Kasumi-1 (cell line): Measurements from ENCODE around the gene MMAB.
"Not testable (repeated sequence)": the region's sequence is repeated elsewhere in the genome, so short reads cannot be mapped to it uniquely, and the experiment has no call there.

Experiments
- DNase-seq, 2 experiments: peaks; one replicate each; lab custom pipeline; 2025; lab: John Stamatoyannopoulos, UW

Gene MMAB

DNA sequence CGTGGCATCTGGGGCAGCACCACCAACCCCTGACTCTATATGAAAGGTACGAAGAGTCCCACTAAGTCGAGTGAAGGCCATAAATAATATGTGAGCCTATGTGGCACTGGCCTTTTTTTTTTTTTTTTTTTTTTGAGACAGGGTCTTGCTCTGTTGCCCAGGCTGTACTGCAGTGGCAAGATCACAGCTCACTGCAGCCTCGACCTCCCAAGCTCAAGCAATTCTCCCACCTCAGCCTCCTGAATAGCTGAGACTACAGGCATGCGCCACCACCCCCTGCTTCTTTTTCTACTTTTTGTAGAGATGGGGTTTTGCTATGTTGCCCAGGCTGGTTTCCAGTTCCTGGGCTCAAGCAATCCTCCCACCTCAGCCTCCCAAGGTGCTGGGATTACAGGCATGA is 28.8 kb upstream of the MMAB start:
- DNase-seq = not testable (repeated sequence)

DNA sequence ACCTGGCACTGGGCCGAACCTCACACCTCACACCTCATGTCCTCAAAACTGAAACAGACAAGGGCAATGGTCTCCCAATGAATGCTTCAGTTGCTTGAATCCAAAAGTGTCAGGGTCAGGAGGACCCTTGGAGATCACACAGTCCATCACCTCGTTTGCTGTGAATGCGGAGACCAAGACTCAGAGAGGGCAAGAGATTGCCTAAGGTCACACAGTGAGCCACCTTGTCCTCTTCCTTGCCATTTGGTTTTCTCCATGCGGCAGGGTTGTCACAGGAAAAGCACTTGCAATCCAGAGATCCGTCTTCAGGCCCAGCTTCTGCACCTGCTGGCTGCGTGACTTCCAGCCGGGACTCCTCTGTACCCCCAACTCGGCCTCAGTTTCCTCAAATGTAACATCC is 28.3 kb upstream of the MMAB start:
- DNase-seq = no peak

DNA sequence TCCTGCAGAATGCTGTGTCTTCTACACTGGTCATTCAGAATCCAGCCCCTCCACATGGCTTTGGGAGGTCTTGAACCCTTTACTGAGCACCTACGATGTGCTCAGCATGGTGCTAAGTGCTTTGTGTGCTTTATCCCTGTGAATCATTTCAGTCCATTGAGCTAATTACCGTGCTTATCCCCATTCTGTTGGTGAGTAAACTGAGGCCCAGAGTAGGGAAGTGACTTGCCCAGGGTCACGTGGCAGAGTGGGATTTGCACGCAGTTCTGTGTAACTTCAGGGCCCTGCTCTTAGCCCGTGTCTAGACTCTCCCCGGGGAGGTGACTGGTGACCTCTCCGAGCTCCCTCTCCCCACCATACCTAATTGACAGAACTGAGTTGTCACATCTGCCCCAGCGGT is 27.7 kb upstream of the MMAB start:
- DNase-seq = no peak

DNA sequence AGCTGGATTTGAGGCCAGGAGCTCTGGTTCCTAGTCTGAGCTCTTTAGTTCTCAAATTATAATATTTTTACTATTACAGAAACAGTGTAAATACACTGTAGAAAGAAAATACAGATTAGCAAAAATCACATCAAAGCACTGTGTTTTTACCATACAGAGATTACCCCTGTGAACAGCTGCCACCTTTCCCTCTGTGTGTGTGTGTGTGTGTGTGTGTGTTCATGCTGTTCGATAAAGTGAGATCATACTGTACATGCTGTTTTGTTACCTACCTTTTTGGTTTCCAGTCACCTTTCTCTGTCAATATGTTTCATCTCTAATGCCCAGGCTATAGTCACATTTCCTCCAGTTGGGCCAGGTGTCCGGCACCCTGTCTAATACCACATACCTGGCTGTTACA is 27.2 kb upstream of the MMAB start:
- DNase-seq = no peak

DNA sequence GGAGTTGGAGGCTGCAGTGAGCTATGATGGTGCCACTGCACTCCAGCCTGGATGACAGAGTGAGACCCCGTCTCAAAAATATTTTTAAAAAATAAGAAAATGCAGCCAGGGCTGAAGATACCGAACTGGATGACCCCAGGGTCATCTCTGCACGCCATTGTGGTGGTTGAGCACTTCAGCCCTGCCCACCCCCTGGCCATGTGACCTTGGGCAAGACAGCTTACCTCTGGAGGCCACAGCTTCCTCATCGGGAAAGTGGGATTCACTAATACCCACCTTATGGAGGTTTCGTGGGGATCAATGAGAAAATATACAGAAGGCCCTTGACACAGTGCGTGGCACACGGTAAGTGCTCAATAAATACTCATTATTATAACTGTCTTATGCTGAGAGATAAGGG is 25.8 kb upstream of the MMAB start:
- no peak for DNase-seq

DNA sequence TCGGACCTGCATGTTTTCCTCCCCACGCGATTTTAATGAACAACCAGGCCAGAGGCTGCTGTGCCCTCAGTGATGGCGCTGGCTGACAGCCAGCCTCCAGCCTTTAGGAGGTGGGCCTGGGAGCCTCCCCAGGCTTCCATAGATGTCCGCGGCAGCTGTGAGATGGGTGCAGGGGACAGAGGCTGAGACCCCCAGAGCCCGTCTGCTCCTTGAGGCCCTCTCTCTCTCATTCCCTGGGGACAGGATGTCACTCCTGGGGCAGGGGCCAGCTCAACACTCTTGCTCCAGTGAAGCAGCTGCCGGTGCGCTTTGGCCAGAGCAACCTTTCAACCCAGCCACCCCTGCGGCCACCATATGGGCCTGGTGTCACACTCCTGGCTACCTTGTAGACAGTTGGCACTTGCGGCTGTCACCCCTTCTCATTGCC is 25.1 kb upstream of the MMAB start:
- DNase-seq = no peak

DNA sequence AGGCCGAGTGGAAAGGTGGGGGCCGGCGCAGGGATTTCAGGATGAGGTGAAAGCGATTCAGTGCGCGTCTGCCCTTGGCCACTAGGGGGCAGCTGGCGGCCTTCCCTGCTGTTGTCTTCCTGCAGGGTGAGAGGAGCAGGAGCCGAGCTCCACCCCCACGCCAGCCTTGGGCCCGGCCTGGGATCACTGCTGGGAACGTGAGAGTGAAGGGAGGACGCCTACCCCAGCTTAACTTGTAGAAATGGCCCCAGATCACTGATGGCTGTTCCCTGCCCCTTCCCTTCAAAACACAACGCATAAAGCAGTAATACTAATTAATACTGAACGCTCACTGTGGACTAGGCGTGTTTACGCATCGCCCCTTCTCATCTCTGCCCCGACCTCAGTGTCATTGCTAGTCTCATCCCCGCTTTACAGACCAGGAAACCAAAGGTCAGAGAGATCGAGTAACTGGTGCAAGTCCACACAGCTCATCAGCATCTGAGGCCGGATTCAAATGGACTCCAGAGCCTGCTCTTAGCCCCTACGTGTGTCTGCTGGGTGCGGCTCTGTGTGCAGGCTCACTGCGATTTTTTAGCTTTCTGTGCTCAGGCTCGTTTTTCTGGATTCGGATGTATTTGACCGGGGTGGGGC is 24.6 kb upstream of the MMAB start:
- peak; percentile 63 to 69 for DNase-seq

DNA sequence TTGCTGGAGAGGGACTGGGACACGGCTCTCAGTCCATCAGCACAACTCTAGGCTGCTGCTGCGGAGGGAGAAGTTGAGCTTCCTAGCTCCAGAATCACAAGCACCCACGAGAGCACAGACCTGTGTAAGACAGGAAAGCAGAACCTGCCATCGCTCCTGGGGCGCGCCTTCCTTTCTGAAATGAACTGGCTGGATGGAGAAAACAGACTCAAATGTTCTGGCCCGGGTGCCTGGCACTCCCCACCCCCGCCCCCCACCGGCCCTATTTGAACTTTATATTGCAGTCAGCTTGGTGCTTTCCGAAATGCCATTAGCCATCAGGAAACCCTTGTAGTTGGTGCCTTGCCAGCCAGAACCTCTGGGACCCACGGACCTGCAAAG is 24.1 kb upstream of the MMAB start:
- no peak for DNase-seq

DNA sequence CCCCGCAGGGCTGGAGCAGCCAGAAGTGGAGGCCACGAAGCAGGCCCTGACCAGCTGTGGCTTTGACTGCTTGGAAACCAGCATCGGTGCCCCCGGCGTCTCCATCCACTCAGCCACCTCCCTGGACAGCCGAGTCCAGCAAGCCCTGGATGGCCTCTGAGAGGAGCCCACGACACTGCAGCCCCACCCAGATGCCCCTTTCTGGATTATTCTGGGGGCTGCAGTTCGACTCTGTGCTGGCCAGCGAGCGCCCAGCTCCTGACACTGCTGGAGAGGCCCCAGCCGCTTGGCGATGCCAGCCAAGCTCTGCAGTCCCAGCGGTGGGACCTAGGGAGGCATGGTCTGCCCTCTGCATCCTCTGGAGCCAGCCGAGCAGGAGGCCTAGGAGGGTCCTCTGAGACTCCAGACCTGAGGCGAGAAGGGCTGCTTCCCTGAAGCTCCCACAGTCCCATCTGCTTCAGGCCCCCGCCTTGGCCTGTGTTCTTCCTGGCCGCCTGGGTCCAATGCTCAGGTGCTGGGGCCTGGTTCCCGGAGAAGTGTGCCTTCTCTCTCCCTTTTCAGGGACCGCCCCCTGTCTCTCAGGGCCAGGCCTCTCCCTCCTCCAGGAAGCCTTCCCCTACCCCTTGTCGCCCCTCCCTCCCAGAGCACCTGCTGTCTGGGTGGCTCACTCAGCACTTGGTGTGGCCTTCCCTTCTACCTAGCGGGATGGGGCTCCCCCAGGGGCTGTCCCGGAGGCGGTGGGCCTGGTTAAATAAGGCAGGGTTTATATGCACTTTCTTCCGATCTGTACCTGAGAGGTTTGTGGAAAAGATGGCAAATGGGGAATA is 23.3 kb upstream of the MMAB start:
- DNase-seq = no peak

DNA sequence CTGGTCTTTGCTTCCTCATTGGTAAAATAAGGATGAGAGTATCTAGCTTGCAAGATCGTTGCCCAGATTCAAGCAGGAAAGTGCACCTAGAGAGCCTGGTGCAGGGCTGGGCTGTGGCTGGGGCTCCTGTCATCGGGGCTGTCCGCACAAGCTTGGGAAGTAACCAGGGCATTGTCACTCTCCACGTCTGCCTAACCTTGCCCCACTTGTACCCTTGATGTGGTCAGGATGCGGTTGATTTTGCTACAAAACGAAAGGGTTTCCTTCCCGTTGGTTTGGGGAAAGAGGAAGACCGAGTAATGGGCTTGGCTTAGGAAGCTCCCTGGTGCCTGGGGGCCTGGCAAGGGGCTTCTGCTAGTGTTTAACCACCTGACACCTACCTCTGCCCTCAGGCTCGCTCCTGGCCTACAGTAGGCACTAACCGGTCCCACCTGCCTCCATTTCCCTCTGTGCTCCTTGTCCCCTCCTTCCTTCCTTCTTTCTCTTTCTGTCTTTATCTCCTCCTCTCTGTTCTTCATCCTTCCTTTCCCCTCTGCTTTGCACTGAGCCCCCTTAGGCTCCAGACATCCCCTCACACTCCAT is 22.1 kb upstream of the MMAB start:
- DNase-seq = peak; percentile 63 to 76

DNA sequence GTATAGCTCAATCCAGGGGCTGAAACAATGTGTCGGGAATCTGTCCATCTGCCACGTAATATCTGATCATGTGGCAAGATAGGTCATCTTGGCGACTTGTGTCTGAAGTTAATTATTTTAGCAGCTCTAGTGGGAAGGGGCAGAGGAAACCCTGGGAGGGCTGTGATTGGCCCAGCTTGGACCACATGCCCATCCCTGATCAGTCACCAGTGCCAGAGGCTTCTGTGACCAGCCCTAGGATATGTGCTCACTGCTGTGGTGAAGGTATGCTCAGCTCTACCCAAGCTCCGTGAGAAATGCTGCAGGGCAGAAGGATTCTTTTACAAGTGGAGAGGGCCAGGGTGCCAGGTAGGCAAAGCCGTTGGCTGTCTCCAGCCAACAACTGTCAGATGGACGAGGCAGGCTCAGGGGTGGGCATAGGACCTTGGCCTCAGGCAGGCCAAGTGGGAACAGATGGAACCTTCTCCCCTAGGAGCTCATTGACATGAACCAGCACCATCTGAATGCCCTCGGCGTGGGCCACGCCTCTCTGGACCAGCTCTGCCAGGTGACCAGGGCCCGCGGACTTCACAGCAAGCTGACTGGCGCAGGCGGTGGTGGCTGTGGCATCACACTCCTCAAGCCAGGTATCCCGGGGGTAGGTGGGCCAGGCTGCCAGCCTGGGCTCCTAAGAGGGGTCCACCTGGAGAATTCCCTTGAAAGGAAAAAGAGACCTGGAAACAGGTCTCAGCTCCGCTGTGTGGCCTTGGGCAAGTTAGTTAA is 21.4 kb upstream of the MMAB start:
- no peak for DNase-seq

DNA sequence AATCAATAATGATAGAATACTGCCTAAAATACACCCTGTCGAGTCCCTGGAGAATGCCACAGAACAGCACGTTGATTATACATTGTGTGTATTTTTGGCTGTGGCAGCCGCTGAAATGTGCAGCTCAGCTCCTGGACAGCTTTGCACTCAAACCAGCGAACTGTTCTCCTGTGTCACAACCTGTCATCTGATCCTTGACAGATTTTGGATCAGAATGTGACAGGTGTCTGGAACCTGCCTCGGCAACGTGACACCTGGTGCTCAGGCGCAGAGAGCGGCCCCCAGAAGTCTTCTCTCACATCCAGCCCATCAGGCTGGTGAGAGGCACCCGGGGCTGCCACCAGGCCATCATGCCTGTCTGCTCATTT is 19.6 kb upstream of the MMAB start:
- no peak for DNase-seq

DNA sequence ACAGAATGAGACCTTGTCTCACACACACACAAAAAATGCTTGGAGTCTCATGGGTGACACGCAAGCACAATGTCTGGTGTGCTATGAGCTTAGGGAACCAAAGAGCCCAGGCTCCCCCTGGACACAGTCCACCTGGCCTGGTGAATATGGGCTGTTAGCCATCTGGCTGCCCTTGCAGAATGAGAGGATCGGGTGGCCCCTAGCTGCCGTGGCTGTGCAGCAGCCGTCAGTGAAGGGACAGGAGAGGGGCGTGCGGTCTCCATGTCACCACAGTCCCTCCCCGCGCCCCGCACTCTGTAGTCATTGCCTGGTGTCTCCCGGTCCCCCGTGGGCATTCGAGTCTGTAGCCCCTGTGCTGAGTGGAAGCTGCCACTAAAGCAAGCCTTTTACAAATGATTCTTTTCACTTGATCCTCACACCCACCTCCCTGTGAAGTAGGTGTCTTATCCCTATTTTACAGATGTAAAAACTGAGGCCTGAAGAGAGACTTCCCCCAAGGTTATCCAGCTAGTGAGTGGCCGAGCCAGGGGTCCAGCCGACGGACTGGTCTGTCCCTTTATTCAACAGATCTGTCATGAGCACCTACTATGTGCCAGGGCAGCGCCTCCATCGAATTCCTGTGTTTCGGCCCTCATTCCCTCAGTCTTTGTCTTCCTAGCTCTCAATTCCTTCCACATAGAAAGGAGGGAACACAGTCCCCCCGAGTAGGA is 19.0 kb upstream of the MMAB start:
- DNase-seq = no peak

DNA sequence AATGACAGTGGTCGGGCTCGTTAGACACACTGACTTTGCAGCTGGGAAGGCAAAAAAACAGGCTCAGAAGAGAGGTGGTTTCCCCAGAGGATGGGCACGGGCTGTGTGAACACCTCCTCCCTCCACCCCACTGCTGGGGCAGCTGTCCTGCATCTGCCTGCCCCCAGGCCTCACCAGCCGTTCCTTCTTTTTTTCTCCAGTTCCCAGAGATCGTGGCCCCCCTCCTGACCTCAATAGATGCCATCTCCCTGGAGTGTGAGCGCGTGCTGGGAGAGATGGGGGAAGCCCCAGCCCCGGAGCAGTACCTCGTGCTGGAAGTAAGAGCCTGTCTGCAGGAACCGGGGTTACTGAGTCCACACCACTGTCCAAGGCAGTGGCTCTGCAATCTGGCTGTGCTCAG is 17.7 kb upstream of the MMAB start:
- no peak for DNase-seq

DNA sequence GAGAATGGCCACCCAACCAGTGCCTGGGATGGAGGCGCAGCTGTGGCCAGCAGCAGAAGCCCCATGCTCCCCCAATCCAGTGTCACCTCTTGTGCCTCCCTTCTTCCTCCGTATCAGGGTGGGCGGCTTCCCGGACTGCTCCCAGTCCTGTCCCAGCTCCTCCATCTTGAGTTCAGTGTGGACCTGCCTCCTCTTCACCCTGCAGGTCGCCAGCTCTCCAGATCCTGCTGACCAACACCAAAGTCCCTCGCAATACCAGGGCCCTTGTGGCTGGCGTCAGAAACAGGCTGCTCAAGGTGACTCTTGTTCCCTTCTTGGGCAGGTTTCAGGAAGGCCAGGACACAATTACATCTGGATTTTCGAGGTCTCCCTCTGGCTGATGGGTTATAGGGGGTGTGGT is 17.3 kb upstream of the MMAB start:
- no peak for DNase-seq

DNA sequence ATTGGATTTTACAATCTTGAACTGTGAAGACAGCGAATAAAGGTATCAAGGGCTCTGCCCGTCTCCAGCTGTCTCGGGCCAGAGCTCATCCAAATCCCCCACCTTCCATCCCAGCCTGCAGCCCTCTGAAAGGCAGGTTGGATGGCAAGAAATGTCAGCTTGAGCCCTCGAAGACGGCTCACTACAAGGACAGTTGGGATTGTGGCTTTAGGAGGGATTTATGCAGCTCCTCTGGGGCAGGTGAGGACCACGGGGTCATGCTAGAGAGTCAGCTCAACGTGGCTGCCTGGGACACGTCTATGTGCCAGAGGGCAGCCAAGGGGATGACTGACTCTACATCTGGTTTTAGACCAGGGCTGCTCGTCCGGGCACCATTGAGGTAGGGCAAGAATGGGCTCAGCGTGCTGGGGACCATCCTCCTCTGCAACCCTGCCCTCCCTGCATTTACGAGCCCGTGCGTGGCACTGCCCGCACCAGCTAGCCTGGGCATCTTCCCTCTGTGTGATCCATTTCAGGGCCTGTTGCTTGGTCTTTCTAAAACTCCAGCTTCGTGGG is 16.5 kb upstream of the MMAB start:
- DNase-seq = no peak

DNA sequence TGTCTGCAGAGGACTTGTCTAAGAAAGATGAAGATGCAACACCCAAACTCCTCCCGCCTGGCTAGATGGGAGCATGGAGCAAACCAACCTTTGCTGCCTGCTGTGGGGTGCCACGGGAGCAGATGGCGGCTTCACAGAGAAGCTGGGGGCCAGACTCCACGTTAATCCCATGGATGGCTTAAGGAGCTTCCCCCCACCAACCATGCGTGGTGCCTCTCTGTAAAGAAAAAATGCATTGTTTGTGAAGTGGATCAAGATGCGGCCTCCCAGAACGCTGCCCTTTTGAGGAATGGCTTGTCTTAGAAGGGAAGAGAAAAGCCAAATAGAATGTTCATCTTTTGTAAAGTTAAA is 15.9 kb upstream of the MMAB start:
- no peak for DNase-seq

DNA sequence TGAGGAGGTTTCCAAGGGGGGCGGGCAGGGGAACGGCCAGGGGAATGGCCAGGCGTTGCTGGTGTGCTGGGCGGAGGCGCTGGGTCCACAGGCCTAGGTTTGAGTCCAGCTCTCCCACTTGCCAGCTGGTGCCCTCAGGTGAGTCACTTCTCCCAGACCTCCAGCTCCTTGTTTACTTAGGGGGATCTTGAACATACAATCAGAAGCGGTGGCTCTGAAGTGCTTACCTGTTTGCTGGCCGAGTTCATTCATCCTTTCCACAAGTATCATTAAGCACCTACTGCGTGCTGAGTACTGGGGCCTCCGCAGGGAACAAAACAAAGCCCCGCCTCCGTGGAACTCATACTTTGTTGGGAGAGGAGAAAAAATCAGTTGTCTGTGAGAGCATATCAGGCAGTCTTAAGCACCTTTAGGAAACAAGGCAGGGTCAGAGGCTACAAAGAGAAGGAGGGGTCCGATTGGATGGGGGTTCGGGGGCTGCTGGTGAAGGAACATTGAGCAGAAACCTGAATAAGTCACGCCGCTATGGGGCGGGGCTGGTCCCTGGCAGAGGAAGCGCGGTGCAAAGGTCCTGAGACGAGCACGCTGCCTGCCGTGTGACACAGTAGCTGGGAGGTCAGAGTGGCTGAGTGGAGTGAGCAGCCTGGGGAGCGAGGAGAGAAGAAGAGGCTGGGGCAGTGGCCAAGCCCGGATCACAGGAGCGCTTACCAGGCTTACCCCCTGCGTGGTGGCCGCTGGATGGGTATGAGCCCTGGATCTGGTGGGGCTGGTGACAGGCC is 15.3 kb upstream of the MMAB start:
- no peak for DNase-seq

DNA sequence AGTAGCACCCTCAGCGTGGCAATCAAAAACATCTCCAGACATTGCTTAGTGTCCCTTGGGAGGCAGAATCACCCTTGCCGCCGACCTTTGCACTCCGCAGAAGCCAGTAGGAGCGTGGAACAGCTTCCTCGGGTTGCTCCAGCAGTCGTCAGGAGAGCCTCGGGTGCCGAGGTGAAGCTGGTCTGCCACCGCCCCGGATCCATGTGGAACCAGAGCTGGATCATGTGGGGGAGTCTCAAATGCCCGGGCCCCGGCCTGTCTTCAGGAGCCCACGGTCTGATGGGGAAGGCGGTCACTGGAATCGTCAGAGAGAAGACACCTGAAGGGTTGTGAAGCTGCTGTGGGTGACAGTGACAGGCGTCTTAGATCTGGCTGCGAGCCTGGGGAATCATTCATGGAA is 14.6 kb upstream of the MMAB start:
- DNase-seq = no peak

DNA sequence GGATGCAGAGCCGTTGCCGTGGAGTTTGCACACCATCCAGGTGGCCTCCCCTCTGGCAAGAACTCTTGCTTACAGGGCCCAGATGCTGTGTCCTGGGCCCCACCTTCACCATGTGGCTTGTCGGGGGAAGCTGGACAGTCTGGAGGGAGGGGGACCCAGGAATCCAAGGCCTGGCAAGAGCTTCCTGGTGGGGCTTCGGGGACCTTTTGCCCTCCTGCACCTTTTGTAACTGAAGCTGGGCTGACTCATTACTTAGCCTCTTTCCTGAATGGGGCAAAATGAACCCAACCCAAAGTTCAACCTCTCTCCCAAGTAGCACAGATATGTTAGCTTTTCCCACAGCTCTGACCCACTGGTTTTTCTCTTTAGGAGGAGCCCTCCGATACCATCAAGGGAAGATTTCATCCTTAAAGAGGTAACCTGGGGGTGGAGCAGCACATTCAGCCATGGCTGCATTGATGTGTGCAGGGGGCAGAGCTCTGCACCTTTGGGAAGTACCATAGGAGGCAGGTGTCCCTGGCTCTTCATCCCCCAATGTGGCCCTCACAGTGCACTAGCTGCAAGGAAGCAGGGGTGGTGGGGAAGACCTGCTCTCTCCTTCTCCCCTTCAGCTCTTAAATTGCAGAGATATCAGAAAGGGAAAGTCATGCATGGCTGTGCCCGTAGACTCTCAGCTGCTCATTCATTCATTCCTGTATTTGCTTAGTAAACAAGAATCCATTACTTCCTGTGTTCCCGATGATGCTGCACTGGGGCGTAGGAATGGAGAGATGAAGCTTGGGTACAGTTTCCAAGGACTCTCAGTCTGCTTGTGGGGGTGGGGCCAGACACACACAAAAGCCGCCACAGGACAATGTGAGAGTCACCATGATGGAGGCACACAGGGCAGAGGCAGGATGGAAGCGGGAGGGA is 13.3 kb upstream of the MMAB start:
- no peak for DNase-seq
